HCT116 (cell line): Measurements from ENCODE around the gene TESPA1. TPM values are rescaled to one million over a fixed set of nuclear protein-coding genes. Genes with fewer than 3 reads are reported as not detected.

Experiments used
- ATAC-seq: fragments of 200-7000 bp; cut with Tn5 transposase; 2 replicates; pipeline ENCODE4 v1.9.1; 2020; ENCODE audit warnings: mild to moderate bottlenecking, moderate library complexity
- BruUV-seq: library from RNA; stranded (reverse); fragments of 400-500 nt; replicated peaks from 2 replicates; lab custom pipeline; 2021; lab: Mats Ljungman, UMichigan
- CTCF ChIA-PET: fragments of 300-600 bp; sonication (Branson Sonifier 250); formaldehyde crosslinking; loops from one replicate; lab custom pipeline; 2021; ENCODE audit warnings: antibody characterized with exemption; lab: Charles Lee
- POLR2A ChIA-PET: fragments of 300-600, 350-600 bp; sonication (Branson Sonifier 250); formaldehyde crosslinking; loops from one replicate; lab custom pipeline; 2021; ENCODE audit warnings: antibody characterized with exemption; lab: Charles Lee
- RAD21 ChIA-PET, 2 experiments: fragments of 300-600 bp; sonication (Branson Sonifier 250); formaldehyde crosslinking; loops; one replicate each; lab custom pipeline; 2023; ENCODE audit warnings: low total read pairs in 2 of 2; ENCODE audit not compliant: uncharacterized antibody in 2 of 2, unreplicated experiment in 2 of 2, low non-redundant PET in 1 of 2; lab: Charles Lee
- DNase-seq: peaks from one replicate; pipeline ENCODE4 v3.0.0-alpha.2; 2010; ENCODE audit warnings: low read depth, low spot score
- H2AFZ ChIP-seq: fragments of 200-600 bp; shearing (Covaris generic), sonication (generic); 2 replicates; pipeline ENCODE4 v1.6.1; 2017; ENCODE audit warnings: low read depth, mixed run types, mixed read lengths, antibody characterized with exemption, low read length; ENCODE audit not compliant: poor library complexity, severe bottlenecking
- H3K27ac ChIP-seq: 2 replicates; pipeline ENCODE4 v1.5.1; 2012; ENCODE audit warnings: low read depth, low read length
- H3K27me3 ChIP-seq: fragments of 200-600 bp; sonication (generic); 2 replicates; pipeline ENCODE4 v1.6.1; 2016; ENCODE audit warnings: mixed run types, low read length, mixed read lengths; ENCODE audit not compliant: insufficient read depth
- H3K36me3 ChIP-seq, 2 experiments: fragments of 200-500 bp in 1 of 2; fragments of 200-600 bp in 1 of 2; sonication (Bioruptor generic) in 1 of 2; sonication (generic) in 1 of 2; 2 replicates each; pipeline versions ENCODE4 v1.5.1 to v1.6.1; 2014 to 2016; ENCODE audit warnings: low read length in 2 of 2, inconsistent platforms in 1 of 2, mixed read lengths in 1 of 2, mixed run types in 1 of 2; ENCODE audit not compliant: insufficient read depth in 2 of 2, control insufficient read depth in 1 of 2
- H3K4me1 ChIP-seq, 2 experiments: fragments of 200-600 bp in 1 of 2; sonication (generic) in 1 of 2; 2 replicates each; pipeline versions ENCODE4 v1.5.1 to v1.6.1; 2012 to 2017; ENCODE audit warnings: low read length in 2 of 2, inconsistent platforms in 1 of 2, mild to moderate bottlenecking in 1 of 2, mixed read lengths in 1 of 2, mixed run types in 1 of 2, moderate library complexity in 1 of 2; ENCODE audit not compliant: insufficient read depth in 2 of 2, control insufficient read depth in 1 of 2
- H3K4me2 ChIP-seq: fragments of 200-600 bp; sonication (generic); 2 replicates; pipeline ENCODE4 v1.6.1; 2017; ENCODE audit warnings: mixed run types, low read length, mixed read lengths
- H3K4me3 ChIP-seq, 2 experiments: fragments of 200-600 bp in 1 of 2; sonication (generic) in 1 of 2; replicated peaks in 1 of 2; 2 replicates each; pipeline ENCODE4 v1.5.1; 2011 to 2016; ENCODE audit warnings: low read length in 2 of 2, control low read depth in 1 of 2, low read depth in 1 of 2, mild to moderate bottlenecking in 1 of 2, mixed read lengths in 1 of 2, mixed run types in 1 of 2
- H3K79me2 ChIP-seq: fragments of 200-600 bp; sonication (generic); 2 replicates; pipeline ENCODE4 v1.6.1; 2017; ENCODE audit warnings: mild to moderate bottlenecking, mixed run types, low read length, moderate library complexity, mixed read lengths; ENCODE audit not compliant: insufficient read depth
- H3K9ac ChIP-seq: fragments of 200-600 bp; sonication (generic); 2 replicates; pipeline ENCODE4 v1.6.1; 2016; ENCODE audit warnings: low read length, mixed read lengths
- H3K9me2 ChIP-seq: fragments of 200-600 bp; sonication (generic), shearing (Covaris generic); 2 replicates; pipeline ENCODE4 v1.6.1; 2017; ENCODE audit warnings: mixed run types, mild to moderate bottlenecking, moderate library complexity; ENCODE audit not compliant: insufficient read depth
- H3K9me3 ChIP-seq, 2 experiments: fragments of 200-500 bp in 1 of 2; fragments of 200-600 bp in 1 of 2; sonication (Bioruptor generic) in 1 of 2; sonication (generic) in 1 of 2; 2 replicates each; pipeline ENCODE4 v1.6.1; 2014 to 2017; ENCODE audit warnings: low read length in 2 of 2, mixed read lengths in 2 of 2, inconsistent platforms in 1 of 2, low read depth in 1 of 2, mild to moderate bottlenecking in 1 of 2, mixed run types in 1 of 2, moderate library complexity in 1 of 2; ENCODE audit not compliant: control insufficient read depth in 1 of 2, insufficient read depth in 1 of 2
- H4K20me1 ChIP-seq: fragments of 200-600 bp; sonication (generic), shearing (Covaris generic); 2 replicates; pipeline ENCODE4 v1.6.1; 2017; ENCODE audit warnings: mixed run types, mild to moderate bottlenecking, moderate library complexity; ENCODE audit not compliant: insufficient read depth
- EZH2 ChIP-seq: fragments of 200-600 bp; sonication (generic); IDR thresholded peaks from 2 replicates; pipeline ENCODE4 v1.6.1; 2017; ENCODE audit warnings: antibody characterized with exemption, mixed run types
- EZH2phosphoT487 ChIP-seq: fragments of 200-600 bp; IDR thresholded peaks from 2 replicates; pipeline ENCODE4 v1.6.1; 2018; ENCODE audit warnings: antibody characterized with exemption, borderline replicate concordance
- RAD21 ChIP-seq: IDR thresholded peaks from 2 replicates; pipeline ENCODE4 v1.6.1; 2012; ENCODE audit warnings: low read depth, mild to moderate bottlenecking
- ZFX ChIP-seq: fragments of 450-650 bp; IDR thresholded peaks from 2 replicates; pipeline ENCODE4 v1.6.1; 2017
- intact Hi-C: fragments of 100-400 bp; cut with micrococcal nuclease; formaldehyde crosslinking; loops from 2 replicates; pipeline ENCODE4 v1.10.0; 2022
- total RNA-seq: library from RNA; stranded (reverse); gene quantifications from one replicate; pipeline ENCODE4 v1.2.1, GENCODE V29; 2021; ENCODE audit not compliant: unreplicated experiment
- TF ChIP-seq, protein P1 (sequence below): IDR thresholded peaks from 2 replicates; pipeline ENCODE4 v1.6.1; 2011; ENCODE audit warnings: mild to moderate bottlenecking, low read length, moderate library complexity; ENCODE audit not compliant: insufficient replicate concordance; ENCODE audit errors: extremely low read depth
- TF ChIP-seq, protein P2 (sequence below), 3 experiments: fragments of 200-600 bp in 1 of 3; sonication (generic) in 1 of 3; IDR thresholded peaks in 2 of 3; conservative IDR thresholded peaks in 1 of 3; 2 replicates each; pipeline ENCODE4 v1.5.1; 2012 to 2017; ENCODE audit warnings: low read depth in 2 of 3, low read length in 2 of 3, antibody characterized with exemption in 1 of 3, borderline replicate concordance in 1 of 3, control low read depth in 1 of 3, mild to moderate bottlenecking in 1 of 3, mixed read lengths in 1 of 3, mixed run types in 1 of 3, moderate library complexity in 1 of 3; ENCODE audit not compliant: insufficient read depth in 1 of 3
- TF ChIP-seq, protein P3 (sequence below): IDR thresholded peaks from 2 replicates; pipeline ENCODE4 v1.6.1; 2012
- TF ChIP-seq, protein P4 (sequence below): IDR thresholded peaks from 2 replicates; pipeline ENCODE4 v1.6.1; 2012

The TESPA1 gene
- total RNA-seq, 1 experiment from 2014 or later = 0.27 TPM

DNA sequence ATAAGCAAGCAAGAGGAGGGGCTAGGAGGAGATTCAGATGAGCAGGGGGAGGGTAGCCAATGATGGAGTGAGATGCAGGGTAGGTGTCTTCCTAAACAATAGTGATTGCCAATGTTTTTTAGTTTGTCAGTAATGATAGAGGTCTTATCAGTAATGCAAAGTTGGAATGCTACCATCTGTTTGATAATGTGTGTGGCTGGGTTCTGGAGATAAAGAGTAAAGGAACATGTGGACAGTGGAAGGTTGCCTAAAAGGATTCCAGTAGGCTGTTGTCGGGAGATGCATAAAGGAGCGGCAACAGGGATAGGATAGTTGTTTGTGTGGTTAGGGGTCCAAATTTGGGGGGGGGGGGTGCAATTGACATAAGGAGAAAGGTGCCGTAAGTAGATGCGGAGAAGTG lies 52.5 kb downstream of the TESPA1 start:
- H3K9ac ChIP-seq = no peak overlapping the region
- RAD21 ChIA-PET = no interaction called here
- no peaks in the 10 kb centered on the region for H4K20me1 ChIP-seq
- H3K9me2 ChIP-seq = no peaks in the 10 kb centered on the region
- intact Hi-C loops = no loop called here
- no peak for DNase-seq
- CTCF ChIA-PET = no interaction called here
- no peaks in the 10 kb centered on the region for H3K79me2 ChIP-seq
- H3K4me3 ChIP-seq = no peak overlapping the region
- no peak overlapping the region for H2AFZ ChIP-seq
- H3K27me3 ChIP-seq = no peaks in the 10 kb centered on the region
- no peak overlapping the region for H3K27ac ChIP-seq
- H3K9me3 ChIP-seq = 0 out of 4 replicates have a peak, but pooled peaks cover 0 to 7% of the 10 kb centered on the region in 2 experiments
- POLR2A ChIA-PET = no interaction called here
- TF ChIP-seq EZH2 (no peak), ZFX (no peak), EZH2phosphoT487 (no peak), RAD21 (no peak)
- TF ChIP-seq, protein P1, sequence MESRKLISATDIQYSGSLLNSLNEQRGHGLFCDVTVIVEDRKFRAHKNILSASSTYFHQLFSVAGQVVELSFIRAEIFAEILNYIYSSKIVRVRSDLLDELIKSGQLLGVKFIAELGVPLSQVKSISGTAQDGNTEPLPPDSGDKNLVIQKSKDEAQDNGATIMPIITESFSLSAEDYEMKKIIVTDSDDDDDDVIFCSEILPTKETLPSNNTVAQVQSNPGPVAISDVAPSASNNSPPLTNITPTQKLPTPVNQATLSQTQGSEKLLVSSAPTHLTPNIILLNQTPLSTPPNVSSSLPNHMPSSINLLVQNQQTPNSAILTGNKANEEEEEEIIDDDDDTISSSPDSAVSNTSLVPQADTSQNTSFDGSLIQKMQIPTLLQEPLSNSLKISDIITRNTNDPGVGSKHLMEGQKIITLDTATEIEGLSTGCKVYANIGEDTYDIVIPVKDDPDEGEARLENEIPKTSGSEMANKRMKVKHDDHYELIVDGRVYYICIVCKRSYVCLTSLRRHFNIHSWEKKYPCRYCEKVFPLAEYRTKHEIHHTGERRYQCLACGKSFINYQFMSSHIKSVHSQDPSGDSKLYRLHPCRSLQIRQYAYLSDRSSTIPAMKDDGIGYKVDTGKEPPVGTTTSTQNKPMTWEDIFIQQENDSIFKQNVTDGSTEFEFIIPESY = no peak
- TF ChIP-seq, protein P2, sequence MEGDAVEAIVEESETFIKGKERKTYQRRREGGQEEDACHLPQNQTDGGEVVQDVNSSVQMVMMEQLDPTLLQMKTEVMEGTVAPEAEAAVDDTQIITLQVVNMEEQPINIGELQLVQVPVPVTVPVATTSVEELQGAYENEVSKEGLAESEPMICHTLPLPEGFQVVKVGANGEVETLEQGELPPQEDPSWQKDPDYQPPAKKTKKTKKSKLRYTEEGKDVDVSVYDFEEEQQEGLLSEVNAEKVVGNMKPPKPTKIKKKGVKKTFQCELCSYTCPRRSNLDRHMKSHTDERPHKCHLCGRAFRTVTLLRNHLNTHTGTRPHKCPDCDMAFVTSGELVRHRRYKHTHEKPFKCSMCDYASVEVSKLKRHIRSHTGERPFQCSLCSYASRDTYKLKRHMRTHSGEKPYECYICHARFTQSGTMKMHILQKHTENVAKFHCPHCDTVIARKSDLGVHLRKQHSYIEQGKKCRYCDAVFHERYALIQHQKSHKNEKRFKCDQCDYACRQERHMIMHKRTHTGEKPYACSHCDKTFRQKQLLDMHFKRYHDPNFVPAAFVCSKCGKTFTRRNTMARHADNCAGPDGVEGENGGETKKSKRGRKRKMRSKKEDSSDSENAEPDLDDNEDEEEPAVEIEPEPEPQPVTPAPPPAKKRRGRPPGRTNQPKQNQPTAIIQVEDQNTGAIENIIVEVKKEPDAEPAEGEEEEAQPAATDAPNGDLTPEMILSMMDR (IDR thresholded peaks at IDR 0.05 in 2 of 3, conservative IDR thresholded peaks at IDR 0.05 in 1 of 3; ENCODE audit: borderline replicate concordance in 1 of 3, insufficient read depth in 1 of 3, low read depth in 2 of 3, low read length in 2 of 3) = no peak
- TF ChIP-seq, protein P3, sequence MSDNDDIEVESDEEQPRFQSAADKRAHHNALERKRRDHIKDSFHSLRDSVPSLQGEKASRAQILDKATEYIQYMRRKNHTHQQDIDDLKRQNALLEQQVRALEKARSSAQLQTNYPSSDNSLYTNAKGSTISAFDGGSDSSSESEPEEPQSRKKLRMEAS = no peak
- TF ChIP-seq, protein P4, sequence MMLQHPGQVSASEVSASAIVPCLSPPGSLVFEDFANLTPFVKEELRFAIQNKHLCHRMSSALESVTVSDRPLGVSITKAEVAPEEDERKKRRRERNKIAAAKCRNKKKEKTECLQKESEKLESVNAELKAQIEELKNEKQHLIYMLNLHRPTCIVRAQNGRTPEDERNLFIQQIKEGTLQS = no peak
- no TSS peak for BruUV-seq
- ATAC-seq = no peak
- peaks cover 5 to 43% of the 10 kb centered on the region in 2 experiments; a peak in 3 of 4 replicates for H3K4me1 ChIP-seq
- no peaks in the 10 kb centered on the region for H3K36me3 ChIP-seq
- no peak overlapping the region for H3K4me2 ChIP-seq
